Cerebellar nuclear complex (tissue), 1 donor: ENCODE data around the gene BOLA1.
"Not testable (repeated sequence)": the region's sequence is repeated elsewhere in the genome, so short reads cannot be mapped to it uniquely, and the experiment has no call there.

Source experiments
- DNase-seq, 2 experiments: peaks; one replicate each; lab custom pipeline; 2025; lab: John Stamatoyannopoulos, UW

BOLA1 gene

DNA sequence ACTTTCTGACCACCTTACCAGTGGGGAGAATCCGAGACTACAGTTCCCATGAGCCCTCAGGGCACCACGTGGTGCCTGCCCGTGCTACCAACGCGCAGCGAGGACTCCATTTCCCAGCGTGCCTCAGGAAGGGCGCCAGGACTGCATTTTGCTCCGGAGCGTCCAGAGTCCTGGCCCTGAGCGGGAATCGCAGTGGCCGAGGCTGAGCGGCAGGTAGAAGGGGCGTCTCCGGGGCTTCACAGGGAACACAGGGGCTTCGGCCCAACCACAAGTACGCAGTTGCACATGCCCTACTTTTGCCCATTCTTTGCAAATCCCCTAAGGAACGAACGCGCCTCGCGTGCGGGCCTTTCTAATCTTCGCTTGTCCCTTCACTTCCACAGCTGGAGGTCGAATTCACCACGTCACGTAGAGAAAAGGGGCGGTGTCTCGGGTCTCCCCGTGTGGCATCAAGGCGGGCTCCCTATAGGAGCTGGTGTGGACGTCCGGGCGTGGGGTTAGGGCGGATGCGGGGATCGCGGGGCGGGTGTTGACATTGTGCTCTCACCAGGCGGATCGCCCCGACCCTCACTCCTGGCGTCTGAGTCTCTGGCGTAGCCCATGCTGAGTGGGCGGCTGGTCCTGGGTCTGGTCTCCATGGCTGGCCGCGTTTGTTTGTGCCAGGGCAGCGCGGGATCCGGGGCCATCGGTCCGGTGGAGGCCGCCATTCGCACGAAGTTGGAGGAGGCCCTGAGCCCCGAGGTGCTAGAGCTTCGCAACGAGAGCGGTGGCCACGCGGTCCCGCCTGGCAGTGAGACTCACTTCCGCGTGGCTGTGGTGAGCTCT is at the start of gene BOLA1:
Gene BOLA1 (plus strand): TSS at position 109 of the 825 bp plus-strand sequence. CDS start 492 bp downstream, at position 601.
- peak; percentile 28 to 90 for DNase-seq

DNA sequence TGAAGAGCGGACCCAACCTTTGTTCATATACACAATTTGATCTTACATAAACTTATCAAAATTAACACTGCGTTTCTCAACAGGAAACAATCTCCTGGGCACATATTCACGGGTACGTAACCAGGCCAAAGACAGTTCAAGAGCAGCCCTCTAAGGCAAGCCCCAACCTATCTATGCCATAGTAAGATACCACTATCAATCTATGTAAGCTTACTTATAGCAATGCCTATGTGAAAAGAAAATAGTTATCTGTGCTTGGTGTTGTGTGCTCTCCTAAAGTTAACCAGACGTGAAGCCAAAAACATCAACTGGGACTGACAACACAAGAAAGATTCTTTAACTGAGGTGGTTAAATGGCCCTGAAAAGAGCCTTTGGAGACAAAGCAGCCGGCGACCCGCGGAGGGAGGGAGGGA is 49.4 kb upstream of the BOLA1 start:
- no peak for DNase-seq

- not testable (repeated sequence) for DNase-seq
Measured at GRCh38 chr1:149850732-149851345, 48.5 kb upstream of the BOLA1 start.

DNA sequence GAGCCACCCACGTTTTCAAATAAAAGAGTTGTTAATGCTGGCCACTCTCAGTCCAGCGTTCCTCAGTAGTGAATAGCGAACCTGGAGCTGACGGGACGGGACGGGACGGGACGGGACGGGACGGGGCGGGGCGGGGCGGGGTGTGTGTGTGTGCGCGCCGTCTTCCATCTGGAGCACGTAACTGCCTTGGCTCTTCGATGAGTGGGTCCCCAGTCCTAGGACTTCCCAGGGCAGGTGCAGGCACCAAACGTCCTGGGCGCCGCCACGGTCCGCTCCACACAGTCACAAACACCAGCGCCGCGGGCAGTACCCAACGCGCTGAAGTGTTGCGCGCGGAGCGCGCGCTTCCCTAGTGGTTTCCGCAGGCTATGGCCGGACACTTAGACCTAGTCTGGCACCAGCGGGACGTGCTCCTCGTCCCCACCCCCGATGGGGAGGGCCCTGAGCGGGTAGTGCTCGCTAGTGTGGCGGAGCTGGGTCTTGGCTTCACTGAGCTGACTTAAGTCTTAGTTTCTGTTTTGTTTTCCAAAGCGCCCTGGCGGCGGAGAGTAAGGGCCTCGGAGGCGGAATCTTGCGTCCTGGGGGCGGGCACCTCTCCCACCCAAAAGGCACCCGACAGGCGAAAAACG is 47.7 kb upstream of the BOLA1 start:
- DNase-seq = not testable (repeated sequence)

DNA sequence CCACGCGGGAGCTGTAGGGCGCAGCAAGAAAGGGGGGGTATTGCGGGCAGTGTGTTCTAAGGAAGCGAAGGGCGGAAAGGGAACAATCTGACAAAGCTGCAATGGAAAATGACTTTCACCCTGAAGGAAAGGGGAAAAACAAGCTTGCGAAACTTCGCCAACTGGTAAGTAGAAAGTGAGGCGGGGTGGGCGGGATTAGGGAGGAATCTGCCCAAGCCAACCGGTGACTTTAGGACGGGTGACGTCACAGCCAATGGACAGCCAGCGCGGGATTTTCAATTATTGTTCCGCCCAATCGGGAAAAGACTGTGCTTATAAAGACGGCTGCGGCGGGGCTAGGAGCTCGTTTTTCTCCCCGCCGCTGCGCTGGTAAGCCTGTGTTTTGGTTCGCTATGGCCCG is 47.1 kb upstream of the BOLA1 start:
- not testable (repeated sequence) for DNase-seq

- DNase-seq = not testable (repeated sequence)
Measured at GRCh38 chr1:149860271-149860670, 39.1 kb upstream of the BOLA1 start.

DNA sequence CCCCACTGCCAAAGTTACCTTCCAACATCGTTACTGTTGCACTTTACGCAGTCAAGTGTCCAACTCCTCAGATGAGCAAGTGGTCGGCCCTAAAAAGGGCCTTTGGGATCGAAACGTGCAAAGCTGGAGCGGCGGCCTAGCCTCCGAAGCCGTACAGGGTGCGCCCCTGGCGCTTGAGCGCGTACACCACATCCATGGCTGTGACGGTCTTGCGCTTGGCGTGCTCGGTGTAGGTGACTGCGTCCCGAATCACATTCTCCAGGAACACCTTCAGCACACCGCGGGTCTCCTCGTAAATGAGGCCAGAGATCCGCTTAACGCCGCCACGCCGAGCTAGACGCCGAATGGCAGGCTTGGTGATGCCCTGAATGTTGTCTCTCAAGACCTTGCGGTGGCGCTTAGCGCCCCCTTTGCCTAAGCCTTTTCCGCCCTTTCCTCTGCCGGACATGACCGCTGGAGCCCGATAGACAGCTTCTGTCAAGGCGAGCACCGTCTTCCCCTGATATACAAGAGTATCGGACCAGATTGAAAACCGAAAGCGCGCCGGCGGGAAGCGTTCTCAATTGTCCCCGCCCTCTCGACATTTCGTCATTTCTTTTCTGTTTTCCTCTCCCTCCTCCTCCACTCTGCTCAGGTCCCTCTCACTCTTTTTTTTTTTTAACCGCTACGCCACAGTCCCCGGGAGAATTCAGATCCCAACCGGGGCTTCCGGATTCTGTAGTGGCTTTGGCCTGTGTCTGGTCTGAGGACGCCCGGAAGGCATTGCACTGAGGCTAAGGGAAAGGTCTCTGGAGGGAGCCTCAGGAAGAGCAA is 38.5 kb upstream of the BOLA1 start:
- DNase-seq = not testable (repeated sequence)

DNA sequence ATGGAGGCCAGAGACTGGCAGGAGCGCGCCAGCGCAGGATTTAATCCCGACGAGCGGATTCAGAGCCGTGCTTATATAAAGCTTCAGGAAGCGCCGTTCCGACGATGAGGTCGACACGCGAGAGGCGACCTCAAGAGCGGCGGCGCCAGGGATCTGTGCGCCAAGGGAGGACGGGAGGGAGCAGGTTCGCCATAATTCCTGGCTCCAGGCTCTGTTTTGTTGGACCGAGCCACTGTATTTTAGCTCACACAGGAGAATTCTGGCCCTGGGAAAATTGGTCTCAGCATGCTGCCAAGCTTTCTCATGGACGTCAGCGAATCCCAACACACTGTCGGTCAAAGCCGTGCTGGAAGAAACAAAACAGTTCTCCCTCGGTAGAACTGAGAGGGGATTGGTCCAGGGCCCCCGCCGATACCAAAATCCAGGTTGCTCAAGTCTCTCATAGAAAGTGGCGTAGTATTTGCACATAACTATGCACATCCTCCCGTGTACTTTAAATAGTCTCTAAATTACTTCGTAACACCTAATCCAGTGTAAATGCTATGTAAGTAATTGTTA is 37.8 kb upstream of the BOLA1 start:
- not testable (repeated sequence) for DNase-seq

DNA sequence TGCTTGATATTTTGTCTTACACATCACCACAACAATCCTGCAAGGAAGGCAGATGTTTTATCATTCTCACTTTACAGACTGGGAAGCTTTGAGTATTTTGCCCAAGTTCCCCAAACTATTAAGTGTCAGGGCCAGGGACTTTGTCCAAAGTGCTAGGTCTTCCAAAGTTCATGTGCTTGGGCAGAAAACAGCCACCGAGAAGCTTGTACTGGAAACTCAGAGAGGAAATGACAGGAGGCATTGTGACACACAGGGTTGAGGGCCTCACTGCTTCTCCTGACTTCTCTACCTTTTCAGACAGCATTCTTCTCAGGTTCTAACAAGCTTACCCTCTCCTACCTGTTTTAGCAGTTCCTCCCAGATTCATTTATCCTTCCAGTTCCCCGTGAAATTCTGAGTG is 32.5 kb upstream of the BOLA1 start:
- not testable (repeated sequence) for DNase-seq

GRCh38 chr1:149873060-149873459 is 26.3 kb upstream of the BOLA1 start:
- not testable (repeated sequence) for DNase-seq

GRCh38 chr1:149877211-149877946 is 22.0 kb upstream of the BOLA1 start:
- DNase-seq = no peak

DNA sequence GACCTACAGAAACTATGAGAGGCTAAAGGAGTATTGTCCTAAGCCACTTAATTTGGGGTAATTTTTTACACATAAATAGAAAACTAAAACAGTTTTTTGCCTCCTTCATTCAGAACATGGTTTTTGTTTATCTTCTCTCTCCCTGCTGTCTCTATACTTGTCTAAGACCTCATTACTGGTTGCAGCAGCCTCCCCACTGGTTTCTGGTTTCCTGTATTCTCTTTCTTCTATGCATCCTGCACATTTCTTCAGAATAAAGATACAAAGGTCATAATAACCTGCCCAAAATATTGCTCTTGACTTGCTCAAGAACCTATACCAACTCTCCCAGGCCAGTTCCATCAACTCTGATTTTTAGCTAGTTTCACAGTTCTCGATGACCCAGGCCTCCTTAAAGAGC is 19.8 kb upstream of the BOLA1 start:
- no peak for DNase-seq

- no peak for DNase-seq
Measured at GRCh38 chr1:149881876-149882275, 17.5 kb upstream of the BOLA1 start.

- DNase-seq = no peak
Measured at GRCh38 chr1:149883598-149884247, 15.6 kb upstream of the BOLA1 start.

DNA sequence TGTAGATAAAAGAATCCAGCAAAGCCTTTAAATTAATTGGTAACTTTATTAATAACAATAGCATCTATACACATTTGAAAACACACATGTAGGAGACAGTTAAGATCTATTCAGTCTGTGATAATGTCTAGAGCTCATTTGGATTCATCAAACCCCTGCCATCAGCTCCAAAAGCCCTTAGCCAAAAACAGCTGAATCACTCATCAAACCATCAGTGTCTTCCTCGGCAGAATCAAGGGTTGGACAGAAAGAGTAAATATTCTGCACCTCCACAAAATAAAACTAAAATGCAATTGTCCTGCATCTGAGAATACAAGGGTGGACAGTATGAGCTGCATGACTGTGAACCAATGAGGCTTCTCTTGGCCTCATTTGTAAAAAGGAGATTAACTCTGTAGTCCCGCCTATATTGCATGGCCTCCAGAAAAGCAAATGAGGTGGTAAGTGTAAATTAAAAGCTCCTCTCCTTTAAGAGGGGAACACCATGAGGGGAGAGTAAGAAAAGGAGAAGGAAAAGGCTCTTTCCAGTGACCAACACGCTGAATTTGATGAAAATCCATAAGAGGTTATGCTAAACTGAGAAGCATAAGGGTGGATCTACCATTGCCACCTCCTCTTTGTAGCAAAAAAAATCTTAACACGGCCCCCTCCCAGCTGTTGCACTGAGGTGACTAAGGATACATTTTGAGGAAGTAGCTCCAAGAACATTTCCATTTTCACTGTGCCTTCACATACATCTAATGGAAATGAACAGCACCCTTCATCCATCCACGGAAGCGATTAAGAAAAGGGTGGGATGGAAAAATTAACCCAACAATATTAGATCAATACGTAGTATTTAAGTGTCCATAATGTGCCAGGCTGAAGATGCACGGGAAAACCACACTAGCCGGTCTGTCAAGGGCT is 14.7 kb upstream of the BOLA1 start:
- no peak for DNase-seq

DNA sequence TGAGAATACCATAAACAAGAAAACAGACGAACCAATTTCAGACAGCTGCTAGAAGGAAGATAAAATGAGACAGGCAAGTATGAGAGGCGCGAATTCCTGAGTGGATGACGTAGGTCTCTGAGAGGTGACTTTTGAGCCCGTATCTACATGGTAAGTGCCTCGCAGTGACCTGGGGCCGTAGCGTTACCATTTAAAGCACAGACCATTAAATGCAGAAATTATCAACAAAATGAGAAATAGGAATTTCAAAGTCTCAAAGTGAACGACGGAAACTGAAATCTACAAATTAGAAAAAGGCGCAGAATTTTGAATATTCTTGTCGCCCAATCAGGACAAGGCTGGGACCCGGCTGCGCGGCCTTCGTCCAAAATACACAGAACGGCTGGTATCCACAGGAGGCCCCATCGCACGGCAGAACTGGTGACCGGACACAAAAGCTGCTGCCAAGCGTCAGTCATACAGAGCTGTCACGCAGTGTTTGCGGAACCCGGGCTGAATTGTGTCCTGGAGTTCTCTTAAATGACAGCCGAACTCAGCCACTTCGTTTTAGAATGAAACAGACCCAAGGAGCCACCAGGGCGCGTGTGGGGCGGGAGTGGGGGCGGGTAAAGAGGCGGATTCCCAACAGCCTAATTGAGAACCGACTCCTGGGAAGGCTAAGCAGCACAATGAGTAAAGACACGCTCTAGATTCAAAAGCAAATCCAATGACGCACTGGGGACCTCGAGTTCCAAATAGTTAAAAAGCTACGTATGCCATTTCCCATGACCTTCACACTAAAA is 13.8 kb upstream of the BOLA1 start:
- peak; percentile 65 to 78 for DNase-seq

GRCh38 chr1:149886121-149886395 is 13.3 kb upstream of the BOLA1 start:
- DNase-seq = not testable (repeated sequence)

GRCh38 chr1:149886396-149887195 is 12.8 kb upstream of the BOLA1 start:
- DNase-seq = peak; percentile 88 to 95
